Fibroblast of villous mesenchyme (primary cell): ENCODE data around the gene SAP25. TPM values are rescaled to one million over a fixed set of nuclear protein-coding genes. Genes with fewer than 3 reads are reported as not detected.
"Not testable (repeated sequence)": the region's sequence is repeated elsewhere in the genome, so short reads cannot be mapped to it uniquely, and the experiment has no call there.

Experiments used
- DNase-seq: peaks from one replicate; pipeline ENCODE4 v3.0.0-alpha.2; 2010; ENCODE audit warnings: low read depth
- H3K4me3 ChIP-seq: 2 replicates; pipeline ENCODE4 v1.5.1; 2011; ENCODE audit warnings: low read depth, mild to moderate bottlenecking, low read length
- small RNA-seq: library from RNA; depleted of rRNA; stranded (forward); fragments of <200 nt; gene quantifications from one replicate; pipeline ENCODE3, GENCODE V24; 2012
- total RNA-seq: library from RNA; depleted of rRNA; stranded (reverse); fragments of >200 nt; gene quantifications from 2 replicates; pipeline ENCODE4 v1.2.3, GENCODE V29; 2012
- TF ChIP-seq, protein P1 (sequence below): IDR thresholded peaks from 2 replicates; pipeline ENCODE4 v1.5.1; 2012; ENCODE audit warnings: low read depth, mild to moderate bottlenecking, low read length; ENCODE audit not compliant: insufficient read depth

SAP25 gene
- total RNA-seq, 1 donor = not detected

GRCh38 chr7:100532165-100533022 lies 41.3 kb downstream of the SAP25 start:
- TF ChIP-seq, protein P1, sequence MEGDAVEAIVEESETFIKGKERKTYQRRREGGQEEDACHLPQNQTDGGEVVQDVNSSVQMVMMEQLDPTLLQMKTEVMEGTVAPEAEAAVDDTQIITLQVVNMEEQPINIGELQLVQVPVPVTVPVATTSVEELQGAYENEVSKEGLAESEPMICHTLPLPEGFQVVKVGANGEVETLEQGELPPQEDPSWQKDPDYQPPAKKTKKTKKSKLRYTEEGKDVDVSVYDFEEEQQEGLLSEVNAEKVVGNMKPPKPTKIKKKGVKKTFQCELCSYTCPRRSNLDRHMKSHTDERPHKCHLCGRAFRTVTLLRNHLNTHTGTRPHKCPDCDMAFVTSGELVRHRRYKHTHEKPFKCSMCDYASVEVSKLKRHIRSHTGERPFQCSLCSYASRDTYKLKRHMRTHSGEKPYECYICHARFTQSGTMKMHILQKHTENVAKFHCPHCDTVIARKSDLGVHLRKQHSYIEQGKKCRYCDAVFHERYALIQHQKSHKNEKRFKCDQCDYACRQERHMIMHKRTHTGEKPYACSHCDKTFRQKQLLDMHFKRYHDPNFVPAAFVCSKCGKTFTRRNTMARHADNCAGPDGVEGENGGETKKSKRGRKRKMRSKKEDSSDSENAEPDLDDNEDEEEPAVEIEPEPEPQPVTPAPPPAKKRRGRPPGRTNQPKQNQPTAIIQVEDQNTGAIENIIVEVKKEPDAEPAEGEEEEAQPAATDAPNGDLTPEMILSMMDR = no peak
- no peak for DNase-seq

DNA sequence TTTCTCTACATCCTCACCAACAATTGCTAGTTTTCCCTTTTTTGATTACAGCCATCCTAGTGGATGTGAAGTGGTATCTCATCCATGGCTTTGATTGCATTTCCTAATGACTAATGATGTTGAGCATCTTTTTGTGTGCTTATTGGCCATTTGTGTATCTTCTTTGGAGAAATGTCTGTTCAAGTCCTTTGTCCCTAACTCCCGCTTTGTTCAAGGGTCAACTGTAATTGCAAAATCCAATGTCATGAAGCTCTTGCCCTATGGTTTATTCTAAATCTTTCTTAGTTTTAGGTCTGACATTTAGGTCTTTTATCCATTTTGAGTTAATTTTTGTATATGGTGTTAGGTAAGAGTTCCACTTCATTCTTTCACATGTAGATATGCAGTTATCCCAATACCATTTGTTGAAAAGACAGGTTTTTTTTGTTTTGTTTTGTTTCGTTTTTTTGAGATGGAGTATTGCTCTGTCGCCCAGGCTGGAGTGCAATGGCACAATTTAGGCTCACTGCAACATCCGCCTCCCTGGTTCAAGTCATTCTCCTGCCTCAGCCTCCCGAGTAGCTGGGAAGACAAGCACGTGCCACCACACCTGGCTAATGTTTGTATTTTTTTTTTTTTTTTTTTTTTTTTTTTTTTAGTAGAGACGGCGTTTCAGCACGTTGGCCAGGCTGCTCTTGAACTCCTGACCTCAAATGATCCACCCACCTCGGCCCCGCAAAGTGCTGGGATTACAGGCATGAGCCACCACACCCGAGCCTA lies 45.4 kb downstream of the SAP25 start:
- H3K4me3 ChIP-seq, DNase-seq: not testable (repeated sequence)

More at GRCh38 chr7:100532165-100533022, 41.3 kb downstream of the SAP25 start:
- no peak overlapping the region for H3K4me3 ChIP-seq

- not testable (repeated sequence) for DNase-seq, H3K4me3 ChIP-seq
Observed at GRCh38 chr7:100523192-100523591, 50.5 kb downstream of the SAP25 start.

Small RNAs within 50 kb of the gene (small RNA-seq; reads per million reads assigned to genes)
- not detected for gene RN7SL416P
- not detected for gene SAP25

Other genes with a start within 250 kb of the SAP25 start
- gene PILRB, start 215.8 kb downstream of the SAP25 start, total RNA-seq = 10.0 and 11.7 TPM in 2 replicates
- gene PILRA, start 200.4 kb downstream of the SAP25 start, total RNA-seq = 0.43 TPM in 1 of 2 replicates, not detected in the other
- 0.43 and 0.64 TPM in 2 replicates for gene ZCWPW1, start 145.2 kb downstream of the SAP25 start, total RNA-seq
- gene MEPCE, start 144.1 kb downstream of the SAP25 start, total RNA-seq = 23.2 and 29.4 TPM in 2 replicates
- 14.8 and 15.1 TPM in 2 replicates for gene PPP1R35, start 137.4 kb downstream of the SAP25 start, total RNA-seq
- not detected in 2 replicates for gene SPACDR, start 109.6 kb downstream of the SAP25 start, total RNA-seq
- gene TSC22D4, start 94.7 kb downstream of the SAP25 start, total RNA-seq = 26.4 and 30.2 TPM in 2 replicates
- gene NYAP1, start 90.0 kb downstream of the SAP25 start, total RNA-seq = 0.43 and 0.64 TPM in 2 replicates
- 7.7 and 19.0 TPM in 2 replicates for gene AGFG2, start 34.7 kb downstream of the SAP25 start, total RNA-seq
- gene LRCH4, start 12.2 kb upstream of the SAP25 start, total RNA-seq = 22.5 and 31.9 TPM in 2 replicates
- gene FBXO24, start 12.4 kb upstream of the SAP25 start, total RNA-seq = 0.32 and 0.43 TPM in 2 replicates
- 124 and 211 TPM in 2 replicates for gene PCOLCE, start 28.5 kb upstream of the SAP25 start, total RNA-seq
- gene MOSPD3, start 38.6 kb upstream of the SAP25 start, total RNA-seq = 5.2 and 7.1 TPM in 2 replicates
- gene TFR2, start 67.7 kb upstream of the SAP25 start, total RNA-seq = under 0.01 and 0.43 TPM in 2 replicates
- gene ACTL6B, start 82.5 kb upstream of the SAP25 start, total RNA-seq = not detected in 2 replicates
- gene GNB2, start 99.8 kb upstream of the SAP25 start, total RNA-seq = 88.1 and 97.9 TPM in 2 replicates
- 15.5 and 19.6 TPM in 2 replicates for gene GIGYF1, start 120.3 kb upstream of the SAP25 start, total RNA-seq
- 34.1 and 46.7 TPM in 2 replicates for gene POP7, start 132.2 kb upstream of the SAP25 start, total RNA-seq
- gene EPO, start 146.6 kb upstream of the SAP25 start, total RNA-seq = not detected in 2 replicates
- not detected in 2 replicates for gene ZAN, start 159.7 kb upstream of the SAP25 start, total RNA-seq